Fibroblast of skin of back (primary cell): ENCODE results near the gene MPP7. TPM values are rescaled to one million over a fixed set of nuclear protein-coding genes. Genes with fewer than 3 reads are reported as not detected.
"Not testable (repeated sequence)": the region's sequence is repeated elsewhere in the genome, so short reads cannot be mapped to it uniquely, and the experiment has no call there.

Experiments used
- DNase-seq: peaks from one replicate; pipeline ENCODE4 v3.0.0-alpha.2; 2013
- polyA plus RNA-seq, 2 experiments: library from polyadenylated mRNA; unstranded; fragments of 120-200 nt; gene quantifications; one replicate each; pipeline ENCODE4 v1.2.1, GENCODE V29; 2013; ENCODE audit not compliant: insufficient read length in 2 of 2

The MPP7 gene
- polyA plus RNA-seq (2013, experiment 1 of 2; ENCODE audit: insufficient read length) = 3.2 TPM
- polyA plus RNA-seq (2013, experiment 2 of 2; ENCODE audit: insufficient read length) = 10.1 TPM

DNA sequence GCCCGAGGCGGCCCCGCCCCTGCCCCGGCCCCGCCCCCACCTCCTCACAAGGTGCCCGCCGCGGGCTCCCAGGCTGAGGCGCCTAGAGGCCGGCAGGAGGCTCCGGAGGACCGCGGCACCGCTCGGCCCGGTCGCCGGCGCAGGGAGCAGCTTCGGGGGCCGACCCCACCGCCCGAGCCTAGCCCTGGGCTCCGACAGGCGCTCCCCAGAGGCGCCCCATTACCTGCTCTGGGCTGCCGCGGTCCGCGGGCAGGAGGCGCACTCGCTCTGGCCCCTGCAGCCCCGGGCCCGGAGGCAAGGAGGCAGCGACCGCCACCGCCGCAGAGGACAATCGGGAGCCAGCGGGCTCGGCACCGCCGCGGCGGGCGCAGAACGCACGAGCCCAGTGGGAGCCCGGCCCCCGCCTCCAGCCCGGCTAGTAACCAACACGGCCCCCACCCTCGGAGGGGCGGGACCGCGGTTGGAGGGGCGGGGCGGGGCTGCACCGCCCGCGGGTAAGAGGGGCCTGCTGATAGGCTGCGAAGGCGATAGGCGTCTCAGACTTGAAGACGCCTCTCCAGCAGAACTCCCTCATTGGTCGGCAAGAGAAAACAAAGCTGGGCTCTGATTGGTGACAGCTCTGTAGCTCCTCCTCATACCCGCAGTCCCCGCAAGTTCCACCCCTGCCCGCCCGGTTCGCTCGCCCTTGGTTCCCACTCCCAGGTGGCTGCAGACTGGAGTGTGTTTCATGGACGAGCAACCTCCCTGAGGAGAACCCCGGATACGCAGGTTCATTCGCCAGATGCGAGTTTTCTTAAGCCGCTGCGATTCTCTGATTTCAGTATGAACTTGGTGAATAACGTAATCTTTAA lies at the start of gene MPP7:
Gene MPP7 (minus strand): TSS at position 427 of the 851 bp plus-strand sequence. CDS start 64,460 bp downstream, outside the sequence.
- DNase-seq = peak; percentile 99

DNA sequence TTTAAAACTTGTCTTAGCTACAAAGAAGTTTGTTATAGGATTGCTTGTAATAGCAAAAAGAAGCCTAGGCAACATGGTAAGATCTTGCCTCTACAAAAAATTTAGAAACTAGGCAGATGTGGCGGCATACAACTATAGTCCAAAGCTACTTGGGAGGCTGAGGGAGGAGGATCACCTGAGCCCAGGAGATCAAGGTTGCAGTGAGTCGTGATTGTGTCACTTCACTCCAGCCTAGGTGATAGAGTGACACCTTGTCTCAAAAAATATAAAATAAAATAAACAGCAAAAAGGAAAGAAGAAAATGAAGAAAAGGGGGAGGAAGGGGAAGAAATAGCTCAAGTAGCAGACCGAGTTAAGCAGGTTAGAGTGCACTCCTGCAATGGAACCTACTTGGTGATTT lies 47.0 kb upstream of the MPP7 start:
- DNase-seq = no peak

DNA sequence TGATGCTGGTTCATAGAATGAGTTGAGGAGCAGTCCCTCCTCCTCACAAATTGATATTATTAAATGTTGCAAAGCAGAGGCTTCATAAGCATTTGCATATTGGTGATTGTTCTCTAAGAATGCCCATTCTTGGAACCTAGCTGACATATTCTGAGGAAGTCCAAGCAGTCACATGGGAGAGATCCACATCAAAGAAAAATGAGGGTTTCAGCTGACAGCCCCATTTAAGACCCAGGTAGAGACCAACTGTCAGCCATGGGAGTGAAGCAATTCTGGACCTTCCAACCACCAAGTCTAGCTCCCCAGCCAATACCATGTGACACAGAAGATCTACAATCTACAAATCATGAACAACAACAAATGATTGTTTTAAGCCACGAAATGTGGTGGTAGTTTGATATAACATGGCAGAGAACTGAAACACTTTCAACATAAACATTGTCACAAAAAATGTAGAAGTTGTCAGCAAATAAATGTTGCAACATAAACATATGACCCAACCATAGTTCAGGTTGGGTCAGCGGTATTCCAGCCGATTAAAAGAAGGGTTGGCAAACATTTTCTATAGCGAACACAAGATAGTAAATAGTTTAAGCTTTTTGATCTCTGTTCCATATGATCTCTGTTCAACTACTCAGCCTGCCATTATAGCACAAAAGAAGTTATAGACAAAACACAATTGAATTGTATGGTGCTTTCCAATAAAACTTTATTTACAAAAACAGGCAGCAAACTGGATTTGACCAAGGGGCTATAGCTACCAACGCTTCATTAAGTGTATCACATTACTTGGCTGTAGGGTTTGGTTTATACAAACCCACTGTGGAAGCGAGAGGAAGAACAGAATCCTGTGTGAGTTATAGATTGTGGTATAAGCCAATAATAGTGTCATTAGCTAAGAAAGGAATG lies 41.4 kb upstream of the MPP7 start:
- DNase-seq = no peak

DNA sequence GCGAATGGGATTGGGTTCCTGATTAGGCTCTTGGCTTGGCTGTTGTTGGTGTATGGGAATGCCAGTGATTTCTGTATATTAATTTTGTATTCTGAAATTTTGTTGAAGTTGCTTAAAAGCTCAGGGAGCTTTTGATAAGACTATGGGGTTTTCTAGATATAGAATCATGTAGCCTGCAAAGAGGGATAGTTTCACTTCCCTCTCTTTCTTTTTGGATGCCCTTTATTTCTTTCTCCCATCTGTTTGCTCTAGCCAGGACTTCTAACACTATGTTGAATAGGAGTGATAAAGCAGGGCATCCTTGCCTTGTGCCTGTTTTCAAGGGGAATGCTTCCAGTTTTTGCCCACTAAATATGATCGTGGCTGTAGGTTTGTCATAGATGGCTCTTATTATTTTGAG lies 40.4 kb upstream of the MPP7 start:
- DNase-seq = no peak

DNA sequence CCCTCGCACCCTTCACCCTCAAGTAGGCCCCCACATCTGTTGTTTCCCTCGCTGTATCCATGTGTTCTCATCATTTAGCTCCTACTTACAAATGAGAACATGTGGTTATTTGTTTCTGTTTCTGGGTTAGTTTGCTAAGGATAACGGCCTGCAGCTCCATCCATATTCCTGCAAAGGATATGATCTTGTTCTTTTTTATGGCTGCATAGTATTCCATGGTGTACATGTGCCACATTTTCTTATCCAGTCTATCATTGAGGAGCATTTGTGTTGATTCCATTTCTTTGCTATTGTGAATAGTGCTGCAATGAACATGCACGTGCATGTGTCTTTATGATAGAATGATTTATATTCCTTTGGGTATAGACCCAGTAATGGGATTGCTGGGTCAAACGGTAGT lies 38.8 kb upstream of the MPP7 start:
- not testable (repeated sequence) for DNase-seq

DNA sequence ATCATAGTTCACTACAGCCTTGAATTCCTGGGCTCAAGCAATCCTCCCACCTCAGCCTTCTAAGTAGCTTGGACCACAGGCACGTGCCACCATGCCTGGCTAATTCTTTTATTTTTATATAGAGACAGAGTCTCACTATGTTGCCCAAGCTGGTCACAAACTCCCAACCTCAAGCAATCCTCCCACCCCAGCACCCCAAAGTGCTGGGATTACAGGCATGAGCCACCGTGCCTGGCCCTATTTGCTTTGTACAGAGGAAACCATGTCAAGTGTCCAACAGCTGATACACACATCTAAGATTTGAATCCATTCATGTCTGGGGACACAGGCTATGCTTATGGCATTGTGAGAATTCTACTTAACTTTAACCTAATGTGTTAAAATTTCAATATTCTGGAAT lies 29.9 kb upstream of the MPP7 start:
- DNase-seq = no peak

DNA sequence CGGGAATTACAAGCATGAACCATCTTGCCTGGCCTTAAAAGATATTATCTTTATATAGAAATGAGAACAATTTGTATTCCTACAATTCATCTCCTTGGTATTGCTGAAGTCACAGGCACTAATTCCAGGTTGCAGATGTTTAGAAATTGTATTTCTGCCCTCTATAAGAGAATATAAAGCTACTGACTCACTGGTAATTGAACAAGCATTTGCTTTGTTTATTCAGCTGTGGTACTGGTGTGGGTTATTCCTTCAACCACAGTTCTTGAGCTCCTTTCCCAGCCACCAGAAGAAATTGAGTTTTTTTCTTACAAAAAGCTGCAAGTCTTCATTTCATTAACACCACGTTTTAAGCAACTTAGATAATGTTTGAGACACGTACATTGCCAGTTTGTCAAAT lies 29.0 kb upstream of the MPP7 start:
- peak; percentile 95 for DNase-seq

DNA sequence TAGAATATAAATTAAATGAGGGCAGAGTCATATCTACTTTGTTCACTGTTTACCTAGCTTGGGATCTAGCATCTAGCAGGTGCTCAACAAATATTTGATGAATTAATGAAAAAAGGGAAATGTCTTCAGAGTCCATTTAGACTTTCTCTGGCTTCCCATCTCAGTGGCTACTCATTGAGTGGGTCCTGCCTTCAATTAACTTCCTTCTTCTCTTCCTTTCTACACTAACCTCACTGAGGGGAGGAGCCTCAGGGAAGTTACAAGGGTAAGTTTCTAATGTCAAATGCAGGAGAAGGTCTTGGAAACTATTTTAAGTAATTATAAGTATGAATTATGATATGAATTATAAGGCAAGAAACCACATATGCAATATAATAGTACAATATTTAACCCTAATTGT lies 28.2 kb upstream of the MPP7 start:
- no peak for DNase-seq

DNA sequence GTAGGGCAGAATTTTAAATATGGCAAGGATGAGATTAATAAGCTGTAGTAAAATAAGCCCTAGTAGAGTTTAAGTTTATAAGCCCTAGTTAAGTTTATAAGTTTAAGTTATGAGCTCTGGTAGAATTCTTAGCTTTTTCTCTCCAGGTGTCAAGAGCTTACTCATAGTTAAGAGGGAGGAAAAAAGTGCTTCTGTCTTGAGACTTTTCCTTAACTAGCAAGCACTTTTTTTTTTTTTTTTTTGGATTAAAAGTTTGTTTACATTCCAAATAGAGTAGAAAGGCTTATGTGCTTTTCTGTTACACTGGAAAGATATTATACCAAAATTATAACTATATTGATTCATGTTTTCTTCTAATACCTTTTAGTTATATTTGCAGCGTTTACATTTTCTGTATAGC lies 25.5 kb upstream of the MPP7 start:
- peak; percentile 46 for DNase-seq

DNA sequence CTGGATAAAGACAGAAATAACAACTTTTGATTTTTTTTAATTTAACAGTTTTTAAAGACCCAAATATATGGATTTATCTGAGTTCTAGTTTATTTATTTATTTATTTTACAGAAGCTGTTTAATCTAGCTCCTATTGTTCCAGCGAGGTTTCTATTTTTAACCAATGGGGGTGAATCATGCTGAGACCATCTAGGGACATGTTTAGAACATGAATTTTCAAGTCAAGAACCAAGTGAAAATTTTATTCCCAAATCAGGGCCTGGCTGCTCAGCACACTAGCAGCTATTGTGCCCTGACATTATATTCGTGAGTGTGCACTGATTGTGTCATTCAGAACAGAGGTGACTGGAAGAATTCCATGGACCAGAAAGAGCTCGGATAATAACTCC lies 24.6 kb upstream of the MPP7 start:
- DNase-seq = peak; percentile 81

DNA sequence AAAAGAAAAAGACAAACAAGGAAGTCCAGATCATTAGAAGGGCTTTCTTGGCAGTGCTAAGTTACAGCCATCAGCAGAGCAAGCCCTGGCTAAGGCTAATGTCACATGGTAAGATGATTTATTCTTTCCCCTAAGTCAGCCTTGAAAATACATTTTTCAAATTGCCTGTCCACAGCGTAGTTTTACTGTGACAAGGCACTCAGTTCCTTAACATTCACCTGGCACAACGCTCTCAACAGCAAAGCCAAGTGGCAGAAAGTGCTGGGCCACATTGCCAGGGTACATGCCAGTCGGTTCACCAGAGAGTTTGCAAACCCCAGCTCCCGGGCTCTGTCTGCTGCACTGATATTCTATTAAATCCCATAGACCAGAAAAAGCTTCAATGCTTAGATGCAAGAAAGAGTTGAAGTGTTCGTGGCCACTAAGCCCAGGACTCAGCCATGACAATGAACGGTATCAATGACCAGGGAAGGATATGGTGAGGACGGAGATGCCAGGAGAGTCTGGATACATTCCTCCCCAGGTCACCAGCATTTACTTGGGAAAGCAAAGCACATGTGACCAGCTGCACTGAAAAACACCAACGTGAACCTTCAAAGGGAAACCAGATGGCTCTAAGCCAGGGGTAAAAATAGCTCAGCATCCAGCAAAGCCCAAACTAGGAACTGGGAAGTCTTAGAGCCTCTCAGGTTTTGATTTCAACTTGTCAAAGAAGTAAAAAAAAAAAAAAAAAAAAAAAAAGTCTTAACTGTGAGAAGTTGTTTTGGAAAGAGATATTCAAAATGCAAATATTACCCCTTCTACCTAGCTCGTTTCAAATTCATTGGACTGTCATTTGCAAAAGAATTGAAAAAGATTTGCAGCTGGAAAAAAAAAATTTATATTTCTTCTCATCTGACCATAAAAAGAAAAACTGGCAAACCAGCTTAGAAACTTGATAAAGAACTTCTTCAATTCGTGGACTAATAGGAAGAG lies 23.9 kb upstream of the MPP7 start:
- DNase-seq = peak; percentile 51

DNA sequence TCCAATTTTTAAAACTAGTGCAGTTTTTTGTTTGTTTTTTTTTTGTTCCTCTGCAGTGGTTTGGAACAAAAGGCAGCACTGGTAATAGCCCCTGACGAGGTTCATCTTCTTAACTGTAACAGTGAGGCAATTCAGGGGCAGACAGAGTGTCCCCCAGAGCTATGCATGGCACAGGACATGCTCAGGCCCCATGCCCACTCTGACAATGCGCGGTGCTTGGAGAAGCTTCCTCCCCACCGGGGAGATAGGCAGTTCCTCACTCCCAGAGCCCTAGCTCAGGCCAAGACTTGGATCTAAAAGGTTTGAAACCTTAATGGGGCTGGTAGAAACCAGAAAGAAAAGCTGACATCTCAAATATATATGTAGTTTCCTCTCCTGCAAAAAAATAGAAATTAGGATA lies 17.9 kb upstream of the MPP7 start:
- no peak for DNase-seq

DNA sequence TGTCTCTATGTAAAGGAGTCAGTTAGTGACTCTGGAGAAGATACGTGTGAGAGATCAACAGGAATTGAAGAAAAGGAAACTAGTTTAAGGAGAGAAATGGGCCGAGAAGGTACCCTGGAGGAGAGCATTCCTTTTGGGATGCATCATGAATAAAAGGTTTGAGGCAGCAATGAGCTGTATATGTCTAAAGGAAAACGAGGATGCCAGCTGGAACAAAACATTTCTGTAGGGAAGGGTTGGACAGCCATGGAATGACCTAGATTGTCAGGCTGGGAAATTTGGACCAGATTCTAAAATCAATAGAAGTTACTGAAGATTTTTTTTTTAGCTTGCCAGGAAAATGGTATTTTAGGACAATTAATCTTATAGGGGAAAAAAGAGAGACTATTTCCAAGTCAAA lies 17.2 kb upstream of the MPP7 start:
- peak; percentile 26 for DNase-seq

DNA sequence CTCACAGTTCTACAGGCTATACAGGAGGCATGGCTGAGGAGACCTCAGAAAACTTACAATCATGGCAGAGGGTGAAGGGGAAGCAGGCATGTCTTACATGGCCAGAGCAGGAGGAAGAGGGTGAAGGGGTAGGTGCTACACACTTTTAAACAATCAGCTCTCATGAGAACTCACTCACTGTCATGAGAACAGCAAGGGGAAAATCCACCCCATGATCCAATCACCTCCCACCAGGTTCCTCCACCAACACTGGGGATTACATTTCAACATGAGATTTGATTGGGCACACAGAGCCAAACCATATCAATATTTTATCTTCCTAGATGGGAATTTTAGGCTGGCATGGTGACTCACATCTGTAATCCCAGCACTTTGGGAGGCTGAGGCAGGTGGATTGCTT lies 16.2 kb upstream of the MPP7 start:
- not testable (repeated sequence) for DNase-seq

DNA sequence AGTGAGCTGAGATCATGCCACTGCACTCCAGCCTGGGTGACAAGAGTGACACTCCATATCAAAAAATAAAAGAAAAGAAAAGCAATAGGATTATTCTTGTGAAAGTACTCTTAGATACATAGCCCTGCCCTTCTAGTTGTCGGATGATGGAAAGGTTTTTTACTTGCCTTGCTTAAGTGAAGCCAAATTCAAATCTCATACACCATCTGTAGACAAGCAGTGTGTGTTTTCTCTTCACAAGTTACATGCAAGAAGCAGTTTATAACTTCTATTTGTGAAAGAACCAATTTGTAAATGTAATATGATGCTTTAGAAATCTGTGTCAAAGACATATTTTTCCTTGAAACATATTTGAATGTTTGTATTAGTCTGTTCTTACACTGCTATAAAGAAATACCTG lies 15.8 kb upstream of the MPP7 start:
- no peak for DNase-seq

DNA sequence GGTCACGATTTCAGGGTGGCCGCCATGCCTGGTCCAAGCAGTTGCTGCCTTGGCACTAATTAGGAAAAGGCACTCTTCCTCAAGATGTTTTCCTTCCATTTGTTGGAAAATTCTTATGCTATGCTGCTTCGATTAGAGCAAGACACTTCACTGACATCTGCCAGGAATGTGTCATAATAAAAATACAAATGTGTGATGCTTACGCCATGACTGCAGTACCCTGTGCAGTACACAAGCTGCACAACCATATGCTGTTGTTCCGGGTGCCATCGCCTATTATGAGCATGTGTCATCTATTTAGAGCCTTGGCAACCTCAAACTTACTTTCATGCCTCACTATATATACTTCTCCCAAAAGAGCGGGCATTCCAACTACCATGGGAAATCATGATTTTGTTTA lies 14.9 kb upstream of the MPP7 start:
- peak; percentile 83 for DNase-seq

DNA sequence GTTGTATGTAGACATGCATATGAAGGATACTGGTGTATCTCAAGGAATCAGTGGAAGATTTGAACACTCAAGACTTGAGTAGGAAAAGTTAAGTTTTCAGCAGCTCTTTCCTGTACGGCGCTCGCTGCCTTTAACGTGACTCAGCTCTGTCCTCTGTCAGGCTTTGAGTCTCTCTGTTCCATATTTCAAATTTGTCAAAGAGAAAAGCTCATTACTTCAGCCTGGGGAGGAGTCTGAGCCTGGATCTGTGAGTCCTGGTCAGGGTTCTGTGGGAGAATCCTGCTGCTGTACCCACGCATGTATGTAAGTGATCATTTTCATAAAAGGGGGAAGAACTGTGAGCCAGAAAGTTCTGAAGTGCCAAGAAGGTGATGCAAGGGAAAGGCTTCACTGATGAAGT lies 13.8 kb upstream of the MPP7 start:
- peak; percentile 50 for DNase-seq

DNA sequence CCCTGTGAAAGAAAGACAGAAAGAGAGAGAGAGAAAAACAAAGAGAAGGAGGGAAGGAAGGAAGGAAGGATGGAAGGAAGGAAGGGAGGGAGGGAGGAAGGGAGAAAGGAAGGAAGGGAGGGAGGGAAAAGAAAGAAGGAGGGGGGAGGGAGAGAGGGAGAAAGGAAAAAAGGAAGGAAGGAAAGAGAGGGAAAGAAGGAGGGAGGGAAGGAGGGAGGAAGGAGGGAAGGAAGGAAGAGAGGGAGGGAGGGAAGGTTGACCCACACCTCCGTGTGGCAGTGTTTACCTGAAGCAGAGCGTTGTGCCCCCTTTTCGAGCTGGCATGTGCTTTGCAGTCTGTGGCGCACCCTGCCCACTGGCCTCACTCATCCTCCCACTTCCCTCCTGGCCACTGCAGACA lies 12.3 kb upstream of the MPP7 start:
- no peak for DNase-seq

DNA sequence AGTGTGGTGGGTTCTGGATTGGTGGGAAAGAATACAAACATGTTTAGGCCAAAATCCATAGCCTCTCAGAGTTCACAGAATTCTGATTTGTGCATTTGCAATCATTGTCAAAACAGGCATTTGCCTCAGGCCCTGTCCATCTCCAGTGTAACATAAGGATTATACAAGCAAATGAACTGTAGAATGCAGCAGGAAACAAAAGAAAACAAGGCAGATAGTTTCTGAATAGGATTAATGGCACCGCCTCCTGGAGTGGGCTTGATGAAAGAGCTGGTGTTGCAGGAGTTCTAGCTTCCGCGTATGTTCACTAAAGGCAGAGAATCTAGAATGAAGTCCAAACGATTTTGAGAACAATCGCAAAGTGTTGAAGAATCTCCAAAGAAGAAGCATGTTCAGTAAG lies 11.3 kb upstream of the MPP7 start:
- no peak for DNase-seq

DNA sequence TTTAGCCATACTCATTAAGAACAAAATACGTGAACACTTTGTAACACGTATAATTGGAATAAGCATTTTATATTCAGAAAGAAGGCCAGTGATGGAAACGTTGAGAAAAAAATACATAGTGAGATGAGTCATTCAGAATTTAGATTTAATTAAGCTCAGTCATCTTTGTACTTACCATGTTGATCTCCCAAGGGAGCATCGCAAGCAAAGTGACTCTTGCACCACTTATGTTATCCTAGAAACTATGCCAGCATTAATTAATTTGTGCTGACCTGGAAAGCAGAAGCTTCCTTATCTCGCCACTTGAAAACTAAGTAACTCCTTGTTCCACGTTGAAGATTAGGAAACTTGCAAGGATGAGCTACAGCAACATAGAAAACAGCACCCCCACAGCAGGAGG lies 9.7 kb upstream of the MPP7 start:
- DNase-seq = peak; percentile 82

DNA sequence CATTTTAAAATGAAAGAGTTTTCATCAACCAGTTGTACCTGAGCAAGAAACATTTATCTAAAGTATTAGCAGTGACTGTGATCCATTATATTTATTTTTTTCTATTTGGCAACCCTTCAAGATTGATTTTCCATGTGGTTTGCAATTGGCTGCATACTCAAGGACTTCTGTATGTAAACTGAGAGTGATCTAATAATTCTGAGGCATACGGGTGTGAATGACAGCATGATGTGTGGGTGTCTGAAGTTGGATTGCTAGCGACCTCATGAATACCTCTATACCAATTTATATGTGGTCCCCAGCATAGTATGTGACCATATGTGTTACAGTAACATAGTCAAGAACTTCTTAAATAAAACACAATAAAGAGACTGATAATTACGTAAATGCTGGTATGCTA lies 8.2 kb upstream of the MPP7 start:
- DNase-seq = no peak

DNA sequence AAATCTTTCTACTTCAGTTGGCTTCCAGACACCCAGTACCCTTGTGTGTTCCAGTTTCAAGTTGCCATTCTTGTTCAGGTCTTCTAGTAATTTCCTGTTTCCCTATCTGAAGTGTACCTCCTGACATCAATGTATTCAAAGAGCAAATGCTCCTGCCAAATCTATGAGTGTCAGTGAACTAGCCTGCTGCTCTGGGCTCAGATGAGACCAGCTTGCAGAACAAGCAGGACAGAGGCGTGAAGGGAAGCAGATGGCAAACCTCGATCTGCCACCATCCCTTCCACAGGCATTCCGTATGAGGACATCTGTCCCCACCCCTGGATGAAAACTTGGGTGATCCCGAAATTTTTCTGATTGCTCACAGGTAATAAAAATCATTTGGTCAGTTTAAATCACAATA lies 4.4 kb upstream of the MPP7 start:
- DNase-seq = no peak
